ENCODE data around the gene CACHD1.
"Not testable (repeated sequence)": the region's sequence is repeated elsewhere in the genome, so short reads cannot be mapped to it uniquely, and the experiment has no call there.

Gene CACHD1

GRCh38 chr1:64599242-64599641, 129.3 kb downstream of the CACHD1 start:
- DNase-seq: no peak

- no peak for DNase-seq
These were observed 131.3 kb downstream of the CACHD1 start for GRCh38 chr1:64601207-64601606.

GRCh38 chr1:64608005-64608650, 138.2 kb downstream of the CACHD1 start:
- DNase-seq: no peak

- no peak for DNase-seq
These were observed 138.7 kb downstream of the CACHD1 start for GRCh38 chr1:64608651-64609048.

- DNase-seq: not testable (repeated sequence)
These were observed 141.0 kb downstream of the CACHD1 start for GRCh38 chr1:64610950-64611349.

GRCh38 chr1:64616039-64616438, 146.1 kb downstream of the CACHD1 start:
- DNase-seq: no peak

- DNase-seq: no peak
These were observed 153.8 kb downstream of the CACHD1 start for GRCh38 chr1:64623750-64624191.

- no peak for DNase-seq
These were observed 154.3 kb downstream of the CACHD1 start for GRCh38 chr1:64624218-64624713.

GRCh38 chr1:64624808-64625207, 154.9 kb downstream of the CACHD1 start:
- no peak for DNase-seq

GRCh38 chr1:64630611-64631010, 160.7 kb downstream of the CACHD1 start:
- DNase-seq: no peak

- no peak for DNase-seq
These were observed 161.6 kb downstream of the CACHD1 start for GRCh38 chr1:64631346-64632034.

GRCh38 chr1:64632936-64633335, 163.0 kb downstream of the CACHD1 start:
- DNase-seq: no peak

GRCh38 chr1:64645735-64646134, 175.8 kb downstream of the CACHD1 start:
- DNase-seq: no peak

- DNase-seq: no peak
These were observed 180.5 kb downstream of the CACHD1 start for GRCh38 chr1:64650411-64650810.

- DNase-seq: no peak
These were observed 181.9 kb downstream of the CACHD1 start for GRCh38 chr1:64651841-64652240.

GRCh38 chr1:64653466-64653865, 183.5 kb downstream of the CACHD1 start:
- DNase-seq: no peak

- no peak for DNase-seq
These were observed 184.8 kb downstream of the CACHD1 start for GRCh38 chr1:64654519-64655341.

- DNase-seq: no peak
These were observed 185.9 kb downstream of the CACHD1 start for GRCh38 chr1:64655861-64656260.

GRCh38 chr1:64659478-64660138, 189.7 kb downstream of the CACHD1 start:
- no peak for DNase-seq

- no peak for DNase-seq
These were observed 193.7 kb downstream of the CACHD1 start for GRCh38 chr1:64663668-64664067.

GRCh38 chr1:64664299-64664698, 194.4 kb downstream of the CACHD1 start:
- no peak for DNase-seq

GRCh38 chr1:64669098-64669675, 199.3 kb downstream of the CACHD1 start:
- DNase-seq: no peak

All from CD4-positive, alpha-beta T cell treated with Interleukin-10 for 1 hour (primary cell).